ENCODE results near the gene ARSD. TPM values are rescaled to one million over a fixed set of nuclear protein-coding genes. Genes with fewer than 3 reads are reported as not detected.

Gene ARSD
- total and polyA plus RNA-seq, 12 donors, result 4.2 to 19.0 (median 6.8) TPM

DNA sequence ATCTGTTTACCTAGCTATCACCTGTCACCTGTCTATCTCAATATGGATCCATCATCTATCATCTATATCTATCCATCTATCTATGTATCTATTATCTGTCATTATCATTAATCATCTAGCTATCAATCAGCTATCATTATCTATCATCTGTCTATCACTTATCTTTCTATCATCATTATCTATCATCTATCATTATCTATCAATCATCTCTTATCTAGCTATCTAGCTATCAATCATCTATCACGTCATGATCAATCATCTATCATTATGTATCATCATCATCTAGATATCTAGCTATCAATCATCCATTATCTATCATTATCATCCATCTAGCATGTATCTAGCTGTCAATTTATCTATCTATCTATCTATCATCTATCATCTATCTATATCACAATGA lies 7.9 kb downstream of the ARSD start:
- Histone ChIP-seq H3K27ac (no peak overlapping the region), H3K27me3 (no peaks in the 10 kb centered on the region), H3K4me1 (no peaks in the 10 kb centered on the region), H3K4me3 (no peak overlapping the region), H3K9me3 (peaks cover 0 to 4% (median 0%) of the 10 kb centered on the region in 11 donors), H3K36me3 (peaks cover 0 to 67% (median 0%) of the 10 kb centered on the region in 9 donors)
- 81 to 88% methylated on average over 1 of the region's 1 CpG for WGBS, 2 donors
- intact Hi-C loops (cut with DNase I), result no loop called here
- DNase-seq, result no peak
- ATAC-seq, result no peak
- TF ChIP-seq, protein P1, sequence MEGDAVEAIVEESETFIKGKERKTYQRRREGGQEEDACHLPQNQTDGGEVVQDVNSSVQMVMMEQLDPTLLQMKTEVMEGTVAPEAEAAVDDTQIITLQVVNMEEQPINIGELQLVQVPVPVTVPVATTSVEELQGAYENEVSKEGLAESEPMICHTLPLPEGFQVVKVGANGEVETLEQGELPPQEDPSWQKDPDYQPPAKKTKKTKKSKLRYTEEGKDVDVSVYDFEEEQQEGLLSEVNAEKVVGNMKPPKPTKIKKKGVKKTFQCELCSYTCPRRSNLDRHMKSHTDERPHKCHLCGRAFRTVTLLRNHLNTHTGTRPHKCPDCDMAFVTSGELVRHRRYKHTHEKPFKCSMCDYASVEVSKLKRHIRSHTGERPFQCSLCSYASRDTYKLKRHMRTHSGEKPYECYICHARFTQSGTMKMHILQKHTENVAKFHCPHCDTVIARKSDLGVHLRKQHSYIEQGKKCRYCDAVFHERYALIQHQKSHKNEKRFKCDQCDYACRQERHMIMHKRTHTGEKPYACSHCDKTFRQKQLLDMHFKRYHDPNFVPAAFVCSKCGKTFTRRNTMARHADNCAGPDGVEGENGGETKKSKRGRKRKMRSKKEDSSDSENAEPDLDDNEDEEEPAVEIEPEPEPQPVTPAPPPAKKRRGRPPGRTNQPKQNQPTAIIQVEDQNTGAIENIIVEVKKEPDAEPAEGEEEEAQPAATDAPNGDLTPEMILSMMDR (IDR thresholded peaks at IDR 0.05), result no peak

DNA sequence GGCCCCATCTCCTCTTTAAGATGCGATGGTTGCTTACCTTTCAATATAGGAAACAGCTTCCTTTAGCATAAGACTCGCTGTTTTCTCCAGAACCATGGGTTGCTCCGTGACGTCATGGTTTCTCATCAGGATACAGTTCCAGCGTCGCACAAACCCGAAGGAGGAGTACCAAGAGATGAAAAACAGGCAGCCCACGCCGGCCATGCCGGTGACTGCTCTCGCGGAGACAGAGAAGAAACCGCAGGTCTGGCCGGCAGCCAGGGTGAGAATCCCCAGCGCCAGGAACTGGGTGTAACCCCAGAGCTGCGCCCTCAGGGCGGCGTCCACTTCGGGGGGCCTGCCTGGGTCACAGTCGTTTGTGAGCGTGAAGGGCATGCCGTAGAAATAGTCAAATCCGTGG lies 11.4 kb downstream of the ARSD start:
- ATAC-seq (no peak), DNase-seq (no peak)
- peaks cover 0 to 4% (median 0%) of the 10 kb centered on the region in 11 donors for H3K9me3 ChIP-seq
- WGBS, 2 donors, result 97 to 98% methylated on average over 23 of the region's 23 CpGs
- intact Hi-C loops (cut with DNase I), result no loop called here
- H3K4me1 ChIP-seq, result no peaks in the 10 kb centered on the region
- peaks cover 0 to 81% (median 0%) of the 10 kb centered on the region in 9 donors for H3K36me3 ChIP-seq
- H3K4me3 ChIP-seq, result no peak overlapping the region
- H3K27ac ChIP-seq, result no peak overlapping the region
- no peaks in the 10 kb centered on the region for H3K27me3 ChIP-seq
- TF ChIP-seq, protein P1 (IDR thresholded peaks at IDR 0.05), result no peak

DNA sequence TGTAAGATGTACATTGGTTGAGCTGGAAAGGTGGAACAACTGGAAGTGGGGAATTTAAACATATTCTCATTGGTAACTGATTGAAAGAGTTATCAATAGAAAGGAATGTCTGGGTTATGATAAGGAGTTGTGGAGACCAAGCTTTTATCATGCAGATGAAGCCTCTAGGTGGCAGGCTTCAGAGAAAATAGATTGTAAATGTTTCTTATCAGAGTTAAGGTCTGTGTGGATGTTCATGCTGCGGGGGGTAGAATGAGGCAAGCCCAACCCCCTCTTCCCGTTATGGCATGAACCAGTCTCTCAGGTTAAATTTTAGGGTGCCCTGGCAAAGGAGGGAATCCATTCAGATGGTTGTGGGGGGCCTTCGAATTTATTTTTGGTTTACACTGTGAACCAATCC lies 16.0 kb downstream of the ARSD start:
- ATAC-seq, result no peak
- TF ChIP-seq, protein P1 (IDR thresholded peaks at IDR 0.05), result peak in 3 of 9 donors; percentile 17 to 20 (median 17)
- H3K4me3 ChIP-seq, result no peak overlapping the region
- peaks cover 0 to 52% (median 0%) of the 10 kb centered on the region in 9 donors for H3K36me3 ChIP-seq
- no peak for DNase-seq
- H3K4me1 ChIP-seq, result no peaks in the 10 kb centered on the region
- no peaks in the 10 kb centered on the region for H3K27me3 ChIP-seq
- H3K27ac ChIP-seq, result no peak overlapping the region
- peaks cover 0 to 4% (median 0%) of the 10 kb centered on the region in 11 donors for H3K9me3 ChIP-seq
- intact Hi-C loops (cut with DNase I), result no loop called here
- WGBS, 2 donors, result 45 to 75% methylated on average over 3 of the region's 3 CpGs

DNA sequence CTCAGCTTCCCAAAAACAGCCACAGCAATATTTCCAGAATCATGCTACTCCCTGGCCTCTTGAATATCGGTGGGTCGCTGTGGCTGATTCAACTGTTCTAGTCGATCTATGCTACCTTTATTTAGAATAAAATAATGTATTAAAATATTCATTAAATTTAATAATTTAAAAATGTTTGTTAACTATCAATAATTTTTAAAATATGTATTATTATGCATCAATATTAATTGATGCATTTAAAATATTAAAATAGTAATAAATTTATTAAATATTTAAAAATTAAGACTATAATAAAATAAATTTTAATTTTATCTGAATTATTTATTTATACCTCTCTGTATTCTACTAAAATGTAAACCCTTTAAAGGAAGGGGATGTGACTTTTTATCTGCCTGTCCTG lies 19.0 kb downstream of the ARSD start:
- intact Hi-C loops (cut with DNase I), result no loop called here
- no peak overlapping the region for H3K27ac ChIP-seq
- DNase-seq, result no peak
- H3K4me3 ChIP-seq, result no peak overlapping the region
- ATAC-seq, result no peak
- H3K4me1 ChIP-seq, result no peaks in the 10 kb centered on the region
- H3K9me3 ChIP-seq, result no peaks in the 10 kb centered on the region
- TF ChIP-seq, protein P1 (IDR thresholded peaks at IDR 0.05), result no peak
- H3K27me3 ChIP-seq, result no peaks in the 10 kb centered on the region
- WGBS, 2 donors, result 97 to 98% methylated on average over 3 of the region's 3 CpGs
- H3K36me3 ChIP-seq, result peaks cover 0 to 40% (median 0%) of the 10 kb centered on the region in 9 donors
